GM18520 (cell line): ENCODE data around the gene TMEM86B.
"Not testable (repeated sequence)": the region's sequence is repeated elsewhere in the genome, so short reads cannot be mapped to it uniquely, and the experiment has no call there.

Source experiments
- ATAC-seq: cut with Tn5 transposase; IDR thresholded peaks from one replicate; pipeline ENCODE4 v1.9.1; 2021; ENCODE audit not compliant: unreplicated experiment

TMEM86B gene

DNA sequence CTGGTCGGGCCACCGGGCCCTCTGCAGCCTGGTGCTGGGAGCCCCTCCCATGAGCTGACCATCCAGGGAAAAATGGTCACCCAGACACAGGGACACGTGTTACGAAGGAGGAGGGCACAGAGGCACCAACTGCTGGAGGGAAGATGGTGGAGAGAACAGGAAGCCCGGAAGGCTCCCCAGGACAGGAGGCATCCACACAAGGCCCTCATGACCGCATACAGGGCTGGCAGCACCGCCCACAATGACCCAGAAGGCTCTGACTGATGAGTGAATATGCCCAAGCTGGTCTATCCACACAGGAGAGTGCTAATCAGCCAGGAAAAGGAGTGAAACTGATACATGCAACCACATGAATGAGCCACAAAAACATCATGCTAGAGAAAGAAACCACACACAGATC is 14.0 kb upstream of the TMEM86B start:
- no peak for ATAC-seq

DNA sequence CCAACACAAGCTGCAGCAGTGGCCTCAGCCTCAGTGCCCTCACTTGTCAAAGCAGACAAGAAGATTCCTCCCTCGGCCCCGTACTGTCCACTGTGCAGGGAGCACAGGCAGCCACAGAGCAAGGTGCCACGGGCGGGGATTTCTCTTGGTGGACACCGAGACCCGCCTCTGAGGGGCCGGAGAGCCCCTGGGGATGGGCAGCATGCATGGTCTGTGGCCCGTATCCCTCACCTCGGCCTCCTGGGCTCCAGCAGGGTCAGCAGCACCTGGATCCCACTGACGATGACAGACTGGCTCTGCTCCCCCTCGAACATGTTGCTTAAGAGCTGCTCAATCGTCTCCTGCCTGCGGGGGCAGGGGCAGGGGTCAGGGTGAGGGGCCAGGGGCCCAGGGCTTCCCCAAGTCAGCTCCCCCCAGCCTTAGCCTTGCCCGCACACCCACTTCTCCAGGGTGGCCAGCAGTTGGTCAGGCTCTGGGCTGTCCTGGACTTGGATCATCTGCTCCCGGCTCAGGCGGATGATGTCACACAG is 13.4 kb upstream of the TMEM86B start:
- no peak for ATAC-seq

DNA sequence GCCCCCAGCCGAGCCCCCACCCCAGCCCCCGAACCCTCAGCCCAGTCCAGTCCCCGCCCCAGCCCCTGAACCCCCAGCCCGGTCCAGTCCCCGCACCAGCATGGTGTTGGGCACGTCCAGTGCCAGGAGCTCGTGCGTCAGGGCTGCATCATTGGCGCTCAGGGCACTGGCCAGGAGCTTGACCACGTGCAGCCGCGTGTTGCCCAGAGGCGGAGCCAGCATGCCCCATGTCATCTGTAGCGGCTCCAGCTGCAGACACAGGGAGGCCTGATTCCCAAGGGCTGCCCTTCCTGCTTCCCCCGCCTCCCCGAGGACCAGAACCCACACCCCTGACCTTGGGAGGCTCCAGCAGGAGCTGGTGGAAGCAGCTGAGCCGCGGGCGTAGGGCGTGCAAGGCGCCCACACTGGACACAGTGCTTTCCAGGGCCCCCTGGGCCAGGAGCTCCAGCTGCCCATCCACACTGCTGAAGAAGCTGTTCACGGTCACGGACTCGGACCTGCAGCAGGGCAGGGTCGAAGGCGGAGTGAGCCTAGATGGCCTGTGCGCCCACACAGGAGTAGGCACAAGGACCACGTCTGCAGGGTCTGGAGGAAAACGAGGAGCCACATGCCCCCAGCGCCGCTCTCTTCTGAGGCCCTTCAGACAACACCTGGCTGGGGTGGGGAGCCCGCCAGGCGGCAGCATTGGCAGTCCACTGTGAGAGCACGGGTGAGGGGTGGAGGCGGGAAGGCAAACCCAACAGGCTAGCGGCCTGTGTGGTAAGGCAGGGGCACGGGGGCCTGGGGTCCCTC is 12.8 kb upstream of the TMEM86B start:
- ATAC-seq: no peak

- ATAC-seq: no peak
These were observed 12.1 kb upstream of the TMEM86B start for GRCh38 chr19:55240713-55241020.

DNA sequence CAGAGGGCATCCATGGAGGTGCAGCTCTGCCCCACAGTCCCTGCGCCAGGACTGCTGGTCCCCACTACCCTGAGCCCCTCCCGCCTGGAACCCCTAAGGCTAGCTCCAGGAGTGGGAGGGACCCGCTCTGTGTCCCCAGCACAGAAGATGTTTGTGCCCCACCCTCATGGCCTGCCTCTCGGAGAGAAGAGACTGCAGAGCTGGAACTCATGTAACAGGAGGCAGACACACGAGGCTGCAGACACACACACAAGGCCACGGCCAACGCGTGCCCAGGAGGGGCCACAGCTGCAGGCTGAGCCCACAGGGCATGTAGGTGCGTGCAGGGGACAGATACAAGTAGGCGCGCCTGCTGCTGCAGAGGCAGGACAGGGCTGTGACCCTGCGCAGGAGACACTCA is 10.4 kb upstream of the TMEM86B start:
- no peak for ATAC-seq

- ATAC-seq: no peak
These were observed 9.5 kb upstream of the TMEM86B start for GRCh38 chr19:55238030-55238429.

DNA sequence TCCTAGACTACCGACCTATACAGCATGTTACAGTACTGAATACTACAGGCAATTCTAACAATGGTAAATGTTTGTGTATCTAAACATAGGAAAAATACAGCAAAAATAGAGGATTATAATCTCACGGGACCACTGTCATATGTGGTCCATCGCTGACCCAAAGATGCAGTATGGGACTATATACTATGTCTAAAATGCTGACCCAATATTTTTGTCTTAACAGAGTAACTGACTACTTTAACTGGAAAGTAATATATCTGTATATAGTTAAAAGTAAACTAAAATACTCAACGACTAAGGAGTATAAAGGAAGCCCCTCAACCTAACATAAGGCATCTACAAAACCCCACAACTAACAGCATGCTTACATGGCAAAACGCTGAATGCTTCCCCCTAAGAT is 4.4 kb upstream of the TMEM86B start:
- no peak for ATAC-seq

GRCh38 chr19:55232286-55232602 is 3.7 kb upstream of the TMEM86B start:
- ATAC-seq: no peak

- no peak for ATAC-seq
These were observed 3.1 kb upstream of the TMEM86B start for GRCh38 chr19:55231391-55232285.

GRCh38 chr19:55230780-55231179 is 2.2 kb upstream of the TMEM86B start:
- no peak for ATAC-seq

DNA sequence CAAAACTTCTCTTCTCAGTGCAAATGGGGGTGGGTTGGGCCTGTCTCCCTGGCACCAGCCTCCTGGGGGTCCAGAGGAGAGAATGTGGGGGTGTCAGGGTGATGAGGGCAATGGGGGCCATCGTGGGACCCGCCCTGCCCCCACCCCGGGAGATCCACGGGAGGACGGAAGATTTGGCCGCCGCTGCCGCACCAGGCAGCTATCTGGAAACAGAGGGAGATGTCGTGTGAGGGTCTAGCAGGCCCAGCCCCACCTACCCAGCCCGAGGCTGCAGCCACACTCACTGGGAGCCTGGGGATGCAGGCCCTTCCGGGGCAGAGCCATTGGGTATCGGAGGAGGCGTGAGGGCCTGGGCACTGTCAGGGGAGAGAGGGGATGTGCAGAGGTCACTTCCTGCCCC is 1.8 kb upstream of the TMEM86B start:
- no peak for ATAC-seq

GRCh38 chr19:55229789-55230182 is 1.2 kb upstream of the TMEM86B start:
- ATAC-seq: no peak

- no peak for ATAC-seq
These were observed 704 bp upstream of the TMEM86B start for GRCh38 chr19:55229145-55229788.

DNA sequence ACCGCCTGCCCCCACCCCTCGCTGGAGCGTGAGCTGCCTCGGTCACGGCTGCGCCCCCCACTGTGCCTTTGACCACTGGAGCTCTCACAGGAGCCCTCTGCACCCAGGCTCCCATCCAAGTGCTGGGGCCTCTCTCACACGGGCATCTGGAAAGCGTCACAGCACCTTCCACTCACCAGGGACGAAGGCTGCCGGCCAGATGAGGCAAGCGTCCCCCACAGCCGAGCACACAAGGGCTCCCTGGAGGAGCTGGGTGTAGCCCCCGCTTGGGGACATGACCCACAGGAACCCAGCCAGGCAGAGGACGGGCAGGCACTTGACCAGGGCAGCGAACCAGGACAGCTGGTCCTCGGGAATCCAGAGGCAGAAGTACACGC is 560 bp downstream of the TMEM86B start:
- no peak for ATAC-seq

GRCh38 chr19:55227241-55228014 is 1.1 kb downstream of the TMEM86B start:
- ATAC-seq: no peak

GRCh38 chr19:55226788-55227187 is 1.8 kb downstream of the TMEM86B start:
- no peak for ATAC-seq

GRCh38 chr19:55226273-55226672 is 2.3 kb downstream of the TMEM86B start:
- no peak for ATAC-seq

GRCh38 chr19:55225415-55225958 is 3.1 kb downstream of the TMEM86B start:
- ATAC-seq: no peak

DNA sequence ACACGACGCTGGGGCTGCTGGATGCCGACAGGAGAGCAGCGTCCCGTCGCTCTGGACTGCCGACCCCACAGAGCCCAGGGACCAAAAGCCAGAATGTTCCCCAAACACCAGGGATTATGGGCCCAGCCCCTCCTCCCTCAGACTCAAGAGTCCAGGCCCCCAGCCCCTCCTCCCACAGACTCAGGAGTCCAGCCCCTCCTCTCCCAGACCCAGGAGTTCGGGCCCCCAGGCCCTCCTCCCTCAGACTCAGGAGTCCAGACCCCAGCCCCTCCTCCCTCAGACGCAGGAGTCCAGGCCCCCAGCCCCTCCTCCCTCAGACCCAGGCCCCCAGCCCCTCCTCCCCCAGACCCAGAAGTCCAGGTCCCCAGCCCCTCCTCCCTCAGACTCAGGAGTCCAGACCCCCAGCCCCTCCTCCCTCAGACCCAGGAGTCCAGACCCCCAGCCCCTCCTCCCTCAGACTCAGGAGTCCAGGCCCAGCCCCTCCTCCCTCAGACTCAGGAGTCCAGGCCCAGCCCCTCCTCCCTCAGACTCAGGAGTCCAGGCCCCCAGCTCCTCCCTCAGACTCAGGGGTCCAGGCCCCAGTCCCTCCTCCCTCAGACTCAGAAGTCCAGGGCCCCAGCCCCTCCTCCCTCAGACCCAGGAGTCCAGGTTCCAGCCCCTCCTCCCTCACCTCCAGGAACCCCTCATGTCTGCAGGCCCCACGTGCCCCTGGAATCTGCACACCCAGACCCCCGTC is 3.7 kb downstream of the TMEM86B start:
- not testable (repeated sequence) for ATAC-seq

DNA sequence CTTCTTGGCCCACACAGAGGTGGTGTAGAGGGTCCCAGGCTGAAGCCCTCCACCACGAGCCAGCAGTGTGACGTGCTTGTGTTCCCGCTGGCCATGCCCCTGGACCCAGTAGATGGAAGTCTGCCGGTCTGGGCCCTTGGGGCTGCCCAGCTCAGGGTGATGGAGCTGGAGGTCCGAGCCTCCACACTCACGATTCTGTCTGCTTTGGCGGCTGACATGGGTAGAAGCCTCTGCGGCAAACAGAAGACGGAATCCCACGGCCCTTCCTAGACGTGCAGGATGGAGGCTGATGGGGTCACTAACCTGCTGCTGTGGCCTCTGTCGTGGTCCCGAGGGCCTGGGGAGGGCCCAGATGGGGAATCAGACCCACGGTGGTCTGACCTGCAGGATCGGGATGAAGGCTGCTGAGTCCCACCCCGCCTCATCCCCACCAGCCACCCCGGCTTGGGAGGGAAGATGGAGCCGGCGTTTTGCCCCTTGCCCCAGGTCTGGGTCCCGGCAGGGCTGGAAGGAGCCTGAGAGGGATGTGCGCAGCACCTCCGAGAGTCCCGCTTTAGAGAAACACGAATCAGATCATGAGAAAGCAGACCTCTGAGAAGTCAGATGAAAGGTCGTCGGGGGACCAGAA is 4.4 kb downstream of the TMEM86B start:
- ATAC-seq: no peak
